MCF 10A (cell line): ENCODE results near the gene GGNBP2. TPM values are rescaled to one million over a fixed set of nuclear protein-coding genes. Genes with fewer than 3 reads are reported as not detected.

Experiments used
- BruUV-seq: library from RNA; stranded (reverse); fragments of 400-500 nt; replicated peaks from 2 replicates; lab custom pipeline; 2021; lab: Mats Ljungman, UMichigan
- CTCF ChIA-PET: fragments of 300-600 bp; sonication (Branson Sonifier 250); formaldehyde crosslinking; extraction: SDS; loops from one replicate; lab custom pipeline; 2021; ENCODE audit warnings: antibody characterized with exemption, inconsistent platforms; lab: Yijun Ruan, JAX
- POLR2A ChIA-PET: fragments of 300-600, 350-650 bp; sonication (Branson Sonifier 250); formaldehyde crosslinking; extraction: SDS; loops from one replicate; lab custom pipeline; 2020; ENCODE audit warnings: antibody characterized with exemption, inconsistent platforms; lab: Yijun Ruan, JAX
- DNase-seq: peaks from one replicate; pipeline ENCODE4 v3.0.0-alpha.2; 2018; ENCODE audit not compliant: unreplicated experiment
- H3K27ac Mint-ChIP-seq: one replicate; pipeline ENCODE4 v1.8.0; 2022; ENCODE audit warnings: mild to moderate bottlenecking, low read depth, mixed read lengths; ENCODE audit not compliant: unreplicated experiment
- H3K27me3 Mint-ChIP-seq: one replicate; pipeline ENCODE4 v1.8.0; 2022; ENCODE audit warnings: mixed read lengths; ENCODE audit not compliant: insufficient read depth, unreplicated experiment
- H3K36me3 Mint-ChIP-seq: one replicate; pipeline ENCODE4 v1.8.0; 2022; ENCODE audit warnings: mild to moderate bottlenecking, moderate library complexity, mixed read lengths; ENCODE audit not compliant: insufficient read depth, unreplicated experiment
- H3K4me1 Mint-ChIP-seq: one replicate; pipeline ENCODE4 v1.8.0; 2022; ENCODE audit warnings: mixed read lengths; ENCODE audit not compliant: insufficient read depth, unreplicated experiment
- H3K4me3 Mint-ChIP-seq: one replicate; pipeline ENCODE4 v1.8.0; 2022; ENCODE audit warnings: mild to moderate bottlenecking, moderate library complexity, mixed read lengths; ENCODE audit not compliant: unreplicated experiment
- H3K9me3 Mint-ChIP-seq: one replicate; pipeline ENCODE4 v1.8.0; 2022; ENCODE audit warnings: mixed read lengths; ENCODE audit not compliant: unreplicated experiment
- intact Hi-C: fragments of 100-400 bp; cut with micrococcal nuclease; formaldehyde crosslinking; loops from 2 replicates; pipeline ENCODE4 v1.14.1; 2022
- total RNA-seq: library from RNA; stranded (reverse); gene quantifications from 2 replicates; pipeline ENCODE4 v1.2.3, GENCODE V29; 2022
- TF ChIP-seq, protein P1 (sequence below): fragments of 200-600 bp; IDR thresholded peaks from one replicate; pipeline ENCODE4 v1.8.0; 2022; ENCODE audit warnings: antibody characterized with exemption, mild to moderate bottlenecking; ENCODE audit not compliant: unreplicated experiment

The GGNBP2 gene
- total RNA-seq, 1 experiment from 2014 or later = 88.7 TPM

DNA sequence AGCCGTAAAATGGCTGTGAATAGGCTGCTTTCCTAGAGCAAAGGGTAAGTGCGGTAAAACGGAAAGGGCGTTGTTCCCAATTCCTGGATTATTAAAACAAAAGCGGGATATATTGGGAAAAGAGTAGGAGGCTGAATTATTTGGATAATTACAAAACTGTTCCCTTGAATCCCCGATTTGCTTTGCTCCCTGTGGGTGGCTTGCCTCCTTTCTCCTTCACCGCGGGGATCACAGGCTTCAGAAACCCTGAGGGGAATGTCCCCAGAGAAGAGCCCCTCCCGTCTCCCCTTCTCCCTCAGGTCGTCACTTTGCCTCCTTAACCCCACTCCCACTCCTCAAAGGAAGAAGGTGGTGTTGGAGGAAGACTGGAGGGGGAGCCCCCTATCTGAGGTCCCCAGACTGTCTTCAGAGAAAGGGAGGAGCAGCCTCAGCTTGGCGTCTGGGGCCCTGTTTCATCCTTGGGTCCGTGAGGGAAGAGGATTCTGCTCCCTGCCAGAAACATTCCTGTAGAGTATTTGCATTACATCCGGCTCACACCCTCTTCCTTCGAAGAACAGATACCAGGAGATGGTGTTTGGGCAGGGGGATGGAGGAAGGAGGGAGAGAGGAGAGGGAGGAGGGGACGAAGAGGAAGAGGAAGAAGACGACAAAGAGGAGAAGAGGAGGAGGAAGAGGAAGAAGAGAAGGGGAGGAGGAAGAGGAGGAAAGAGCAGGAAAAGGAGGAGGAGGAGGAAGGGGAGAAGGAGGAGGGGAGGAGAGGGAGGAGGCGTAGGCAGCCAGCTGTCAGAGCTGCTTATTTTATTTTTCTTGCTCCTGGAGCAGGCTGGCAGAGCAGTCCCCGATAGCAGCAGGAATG lies 88.4 kb downstream of the GGNBP2 start:
- intact Hi-C loops = no loop called here
- ChIA-PET POLR2A (no interaction called here), CTCF (interaction anchor here (0.7 to 3.8 kb wide), 2 partner anchors 72 to 414 kb away, joined by 3 to 16 read pairs; no protein-coding TSS in a partner anchor)
- Mint-ChIP-seq H3K9me3 (no peaks in the 10 kb centered on the region), H3K27ac (no peak overlapping the region), H3K4me1 (no peaks in the 10 kb centered on the region), H3K27me3 (peaks cover 68% of the 10 kb centered on the region), H3K36me3 (no peaks in the 10 kb centered on the region), H3K4me3 (no peak overlapping the region)
- TF ChIP-seq, protein P1, sequence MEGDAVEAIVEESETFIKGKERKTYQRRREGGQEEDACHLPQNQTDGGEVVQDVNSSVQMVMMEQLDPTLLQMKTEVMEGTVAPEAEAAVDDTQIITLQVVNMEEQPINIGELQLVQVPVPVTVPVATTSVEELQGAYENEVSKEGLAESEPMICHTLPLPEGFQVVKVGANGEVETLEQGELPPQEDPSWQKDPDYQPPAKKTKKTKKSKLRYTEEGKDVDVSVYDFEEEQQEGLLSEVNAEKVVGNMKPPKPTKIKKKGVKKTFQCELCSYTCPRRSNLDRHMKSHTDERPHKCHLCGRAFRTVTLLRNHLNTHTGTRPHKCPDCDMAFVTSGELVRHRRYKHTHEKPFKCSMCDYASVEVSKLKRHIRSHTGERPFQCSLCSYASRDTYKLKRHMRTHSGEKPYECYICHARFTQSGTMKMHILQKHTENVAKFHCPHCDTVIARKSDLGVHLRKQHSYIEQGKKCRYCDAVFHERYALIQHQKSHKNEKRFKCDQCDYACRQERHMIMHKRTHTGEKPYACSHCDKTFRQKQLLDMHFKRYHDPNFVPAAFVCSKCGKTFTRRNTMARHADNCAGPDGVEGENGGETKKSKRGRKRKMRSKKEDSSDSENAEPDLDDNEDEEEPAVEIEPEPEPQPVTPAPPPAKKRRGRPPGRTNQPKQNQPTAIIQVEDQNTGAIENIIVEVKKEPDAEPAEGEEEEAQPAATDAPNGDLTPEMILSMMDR = no peak
- DNase-seq = no peak
- BruUV-seq = no TSS peak

Other genes starting within 250 kb of the GGNBP2 start
- gene TBC1D3G, start 221.0 kb upstream of the GGNBP2 start, total RNA-seq = 0.86 TPM in 1 of 2 replicates, not detected in the other
- not detected in 2 replicates for gene TBC1D3H, start 156.5 kb upstream of the GGNBP2 start, total RNA-seq
- gene ZNHIT3, start 58.2 kb upstream of the GGNBP2 start, total RNA-seq = 33.9 and 35.5 TPM in 2 replicates
- gene MYO19, start 10.1 kb upstream of the GGNBP2 start, total RNA-seq = 64.7 and 72.2 TPM in 2 replicates
- gene PIGW, start 9.9 kb upstream of the GGNBP2 start, total RNA-seq = 7.5 and 9.8 TPM in 2 replicates
- gene DHRS11, start 47.0 kb downstream of the GGNBP2 start, total RNA-seq = 11.8 and 14.7 TPM in 2 replicates
- 5.7 and 10.0 TPM in 2 replicates for gene MRM1, start 56.7 kb downstream of the GGNBP2 start, total RNA-seq